ENCODE results near the gene LGALS7B.

DNA sequence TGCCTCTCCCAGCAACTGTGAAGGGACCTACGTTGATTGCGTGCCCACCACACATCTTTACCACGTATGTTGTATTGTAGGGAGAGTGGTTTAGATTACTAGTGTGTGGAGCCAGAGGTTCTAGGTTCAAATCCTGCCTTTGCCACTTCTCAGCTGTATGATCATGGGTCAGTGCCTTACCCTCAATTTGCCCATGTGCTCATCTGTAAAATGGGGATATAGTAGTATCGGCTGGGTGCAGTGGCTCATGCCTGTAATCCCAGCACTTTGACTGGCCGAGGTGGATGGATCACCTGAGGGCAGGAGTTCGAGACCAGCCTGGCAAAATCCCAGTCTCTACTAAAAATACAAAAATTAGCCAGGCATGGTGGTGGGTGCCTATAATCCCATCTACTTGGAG lies 24.3 kb downstream of the LGALS7B start:
- TF ChIP-seq POLR2A (IDR thresholded peaks at IDR 0.05; ENCODE audit: low read depth, low read length): no peak
- TF ChIP-seq POLR2AphosphoS5 (IDR thresholded peaks at IDR 0.05; ENCODE audit: low read depth, low read length): no peak
